ENCODE measurements around the gene DHX40.
"Not testable (repeated sequence)": the region's sequence is repeated elsewhere in the genome, so short reads cannot be mapped to it uniquely, and the experiment has no call there.

Gene DHX40

GRCh38 chr17:59650642-59651041 lies 85.2 kb downstream of the DHX40 start:
- no peak for DNase-seq (ENCODE audit: low read depth)
- TF ChIP-seq CTCF (conservative IDR thresholded peaks at IDR 0.05; ENCODE audit: low read length), result no peak
- H3K4me3 ChIP-seq (ENCODE audit: low read length), result no peak overlapping the region

DNA sequence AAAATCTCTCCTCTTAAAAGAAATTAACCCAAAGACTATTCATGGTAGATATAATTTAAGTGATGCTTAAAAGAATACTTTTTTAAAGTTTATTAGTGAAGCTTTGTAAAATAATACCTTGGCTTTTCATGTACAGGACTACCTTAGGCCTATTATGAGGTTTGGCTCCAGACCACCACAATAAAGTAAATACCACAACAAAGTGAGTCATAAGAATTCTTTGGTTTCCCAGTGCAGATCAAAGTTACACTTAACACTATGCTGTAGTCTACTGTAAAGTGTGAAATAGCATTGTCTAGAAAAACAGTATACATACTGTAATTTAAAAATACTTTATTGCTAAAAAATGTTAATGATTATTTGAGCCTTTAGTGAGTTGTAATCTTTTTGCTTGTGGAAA lies 85.9 kb downstream of the DHX40 start:
- no peak overlapping the region for H3K4me3 ChIP-seq (ENCODE audit: low read length)
- no peak for TF ChIP-seq CTCF (conservative IDR thresholded peaks at IDR 0.05; ENCODE audit: low read length)
- DNase-seq (ENCODE audit: low read depth), result no peak

DNA sequence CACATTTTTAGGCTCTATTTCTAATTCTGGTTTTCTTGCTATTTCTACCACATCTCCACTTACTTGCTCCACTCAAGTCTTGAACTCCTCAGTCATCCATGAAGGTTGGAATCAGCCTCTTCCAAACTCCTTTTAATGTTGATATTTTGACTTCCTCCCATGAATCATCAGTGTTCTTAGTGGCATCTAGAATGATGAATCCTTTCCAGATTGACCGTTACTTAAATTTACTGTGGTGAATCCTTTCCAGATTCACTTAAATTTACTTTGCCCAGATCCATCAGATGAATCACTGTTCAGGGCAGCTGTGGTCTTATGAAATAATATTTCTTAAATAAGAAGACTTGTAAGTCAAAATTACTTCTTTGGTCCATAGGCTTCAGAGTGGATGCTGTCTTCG lies 86.7 kb downstream of the DHX40 start:
- H3K4me3 ChIP-seq (ENCODE audit: low read length), result no peak overlapping the region
- TF ChIP-seq CTCF (conservative IDR thresholded peaks at IDR 0.05; ENCODE audit: low read length), result no peak
- DNase-seq (ENCODE audit: low read depth), result peak; percentile 79

DNA sequence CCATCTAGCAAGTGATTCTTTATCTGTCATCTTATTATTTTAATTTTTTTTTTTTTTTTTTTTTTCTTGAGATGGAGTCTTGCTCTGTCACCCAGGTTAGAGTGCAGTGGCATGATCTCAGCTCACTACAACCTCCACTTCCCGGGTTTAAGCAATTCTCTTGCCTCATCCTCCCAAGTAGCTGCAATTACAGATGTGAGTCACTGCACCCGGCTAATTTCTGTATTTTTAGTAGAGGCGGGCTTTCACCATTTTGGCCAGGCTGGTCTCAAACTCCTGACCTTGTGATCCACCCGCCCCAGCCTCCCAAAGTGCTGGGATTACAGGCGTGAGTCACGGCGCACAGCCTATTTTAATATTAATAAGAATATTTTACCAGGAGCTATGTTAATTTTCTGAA lies 91.2 kb downstream of the DHX40 start:
- peak; percentile 72 for DNase-seq (ENCODE audit: low read depth)
- not testable (repeated sequence) for H3K4me3 ChIP-seq (ENCODE audit: low read length)
